Measurements from ENCODE around the gene ARSI.

The ARSI gene

GRCh38 chr5:150303070-150303615, 438 bp upstream of the ARSI start:
- no peak for TF ChIP-seq ZNF8 (CRISPR knock-in tag; IDR thresholded peaks at IDR 0.05)
- no peak for TF ChIP-seq TOX (CRISPR knock-in tag; IDR thresholded peaks at IDR 0.05; ENCODE audit: borderline replicate concordance)
- TF ChIP-seq, protein P1, sequence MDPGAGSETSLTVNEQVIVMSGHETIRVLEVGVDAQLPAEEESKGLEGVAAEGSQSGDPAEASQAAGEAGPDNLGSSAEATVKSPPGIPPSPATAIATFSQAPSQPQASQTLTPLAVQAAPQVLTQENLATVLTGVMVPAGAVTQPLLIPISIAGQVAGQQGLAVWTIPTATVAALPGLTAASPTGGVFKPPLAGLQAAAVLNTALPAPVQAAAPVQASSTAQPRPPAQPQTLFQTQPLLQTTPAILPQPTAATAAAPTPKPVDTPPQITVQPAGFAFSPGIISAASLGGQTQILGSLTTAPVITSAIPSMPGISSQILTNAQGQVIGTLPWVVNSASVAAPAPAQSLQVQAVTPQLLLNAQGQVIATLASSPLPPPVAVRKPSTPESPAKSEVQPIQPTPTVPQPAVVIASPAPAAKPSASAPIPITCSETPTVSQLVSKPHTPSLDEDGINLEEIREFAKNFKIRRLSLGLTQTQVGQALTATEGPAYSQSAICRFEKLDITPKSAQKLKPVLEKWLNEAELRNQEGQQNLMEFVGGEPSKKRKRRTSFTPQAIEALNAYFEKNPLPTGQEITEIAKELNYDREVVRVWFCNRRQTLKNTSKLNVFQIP (CRISPR knock-in tag; IDR thresholded peaks at IDR 0.05; ENCODE audit: borderline replicate concordance, low read depth) = no peak
- no peak for TF ChIP-seq CSRNP3 (CRISPR knock-in tag; IDR thresholded peaks at IDR 0.05)
- TF ChIP-seq, protein P2, sequence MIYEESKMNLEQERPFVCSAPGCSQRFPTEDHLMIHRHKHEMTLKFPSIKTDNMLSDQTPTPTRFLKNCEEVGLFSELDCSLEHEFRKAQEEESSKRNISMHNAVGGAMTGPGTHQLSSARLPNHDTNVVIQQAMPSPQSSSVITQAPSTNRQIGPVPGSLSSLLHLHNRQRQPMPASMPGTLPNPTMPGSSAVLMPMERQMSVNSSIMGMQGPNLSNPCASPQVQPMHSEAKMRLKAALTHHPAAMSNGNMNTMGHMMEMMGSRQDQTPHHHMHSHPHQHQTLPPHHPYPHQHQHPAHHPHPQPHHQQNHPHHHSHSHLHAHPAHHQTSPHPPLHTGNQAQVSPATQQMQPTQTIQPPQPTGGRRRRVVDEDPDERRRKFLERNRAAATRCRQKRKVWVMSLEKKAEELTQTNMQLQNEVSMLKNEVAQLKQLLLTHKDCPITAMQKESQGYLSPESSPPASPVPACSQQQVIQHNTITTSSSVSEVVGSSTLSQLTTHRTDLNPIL (CRISPR knock-in tag; IDR thresholded peaks at IDR 0.05; ENCODE audit: low read depth) = no peak
- peak; percentile 11; the same call in 1 of the 2 replicates for TF ChIP-seq CSDC2 (CRISPR knock-in tag; IDR thresholded peaks at IDR 0.05)
- ATAC-seq = no peak

- ATAC-seq = no peak
- TF ChIP-seq CSDC2 (CRISPR knock-in tag; IDR thresholded peaks at IDR 0.05) (no peak), SNAI2 (CRISPR knock-in tag; IDR thresholded peaks at IDR 0.05) (no peak), ZNF8 (CRISPR knock-in tag; IDR thresholded peaks at IDR 0.05) (no peak), GLIS3 (CRISPR knock-in tag; IDR thresholded peaks at IDR 0.05) (no peak), CSRNP3 (CRISPR knock-in tag; IDR thresholded peaks at IDR 0.05) (no peak), ZFP30 (CRISPR knock-in tag; IDR thresholded peaks at IDR 0.05) (no peak), BACH2 (CRISPR knock-in tag; IDR thresholded peaks at IDR 0.05; ENCODE audit: borderline replicate concordance) (no peak), RARB (CRISPR knock-in tag; IDR thresholded peaks at IDR 0.05) (no peak), ZNF70 (CRISPR knock-in tag; IDR thresholded peaks at IDR 0.05) (no peak), ISL1 (CRISPR knock-in tag; IDR thresholded peaks at IDR 0.05) (no peak), TCF4 (CRISPR knock-in tag; IDR thresholded peaks at IDR 0.05; ENCODE audit: borderline replicate concordance) (no peak), TOX (CRISPR knock-in tag; IDR thresholded peaks at IDR 0.05; ENCODE audit: borderline replicate concordance) (no peak), ARNTL (CRISPR knock-in tag; IDR thresholded peaks at IDR 0.05; ENCODE audit: borderline replicate concordance, low read depth) (no peak), ESRRG (CRISPR knock-in tag; IDR thresholded peaks at IDR 0.05) (no peak), ZC3H10 (CRISPR knock-in tag; IDR thresholded peaks at IDR 0.05) (no peak), ZFP3 (CRISPR knock-in tag; IDR thresholded peaks at IDR 0.05) (no peak)
- TF ChIP-seq, protein P3, sequence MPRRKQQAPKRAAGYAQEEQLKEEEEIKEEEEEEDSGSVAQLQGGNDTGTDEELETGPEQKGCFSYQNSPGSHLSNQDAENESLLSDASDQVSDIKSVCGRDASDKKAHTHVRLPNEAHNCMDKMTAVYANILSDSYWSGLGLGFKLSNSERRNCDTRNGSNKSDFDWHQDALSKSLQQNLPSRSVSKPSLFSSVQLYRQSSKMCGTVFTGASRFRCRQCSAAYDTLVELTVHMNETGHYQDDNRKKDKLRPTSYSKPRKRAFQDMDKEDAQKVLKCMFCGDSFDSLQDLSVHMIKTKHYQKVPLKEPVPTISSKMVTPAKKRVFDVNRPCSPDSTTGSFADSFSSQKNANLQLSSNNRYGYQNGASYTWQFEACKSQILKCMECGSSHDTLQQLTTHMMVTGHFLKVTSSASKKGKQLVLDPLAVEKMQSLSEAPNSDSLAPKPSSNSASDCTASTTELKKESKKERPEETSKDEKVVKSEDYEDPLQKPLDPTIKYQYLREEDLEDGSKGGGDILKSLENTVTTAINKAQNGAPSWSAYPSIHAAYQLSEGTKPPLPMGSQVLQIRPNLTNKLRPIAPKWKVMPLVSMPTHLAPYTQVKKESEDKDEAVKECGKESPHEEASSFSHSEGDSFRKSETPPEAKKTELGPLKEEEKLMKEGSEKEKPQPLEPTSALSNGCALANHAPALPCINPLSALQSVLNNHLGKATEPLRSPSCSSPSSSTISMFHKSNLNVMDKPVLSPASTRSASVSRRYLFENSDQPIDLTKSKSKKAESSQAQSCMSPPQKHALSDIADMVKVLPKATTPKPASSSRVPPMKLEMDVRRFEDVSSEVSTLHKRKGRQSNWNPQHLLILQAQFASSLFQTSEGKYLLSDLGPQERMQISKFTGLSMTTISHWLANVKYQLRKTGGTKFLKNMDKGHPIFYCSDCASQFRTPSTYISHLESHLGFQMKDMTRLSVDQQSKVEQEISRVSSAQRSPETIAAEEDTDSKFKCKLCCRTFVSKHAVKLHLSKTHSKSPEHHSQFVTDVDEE (CRISPR knock-in tag; IDR thresholded peaks at IDR 0.05) = no peak
- TF ChIP-seq, protein P4, sequence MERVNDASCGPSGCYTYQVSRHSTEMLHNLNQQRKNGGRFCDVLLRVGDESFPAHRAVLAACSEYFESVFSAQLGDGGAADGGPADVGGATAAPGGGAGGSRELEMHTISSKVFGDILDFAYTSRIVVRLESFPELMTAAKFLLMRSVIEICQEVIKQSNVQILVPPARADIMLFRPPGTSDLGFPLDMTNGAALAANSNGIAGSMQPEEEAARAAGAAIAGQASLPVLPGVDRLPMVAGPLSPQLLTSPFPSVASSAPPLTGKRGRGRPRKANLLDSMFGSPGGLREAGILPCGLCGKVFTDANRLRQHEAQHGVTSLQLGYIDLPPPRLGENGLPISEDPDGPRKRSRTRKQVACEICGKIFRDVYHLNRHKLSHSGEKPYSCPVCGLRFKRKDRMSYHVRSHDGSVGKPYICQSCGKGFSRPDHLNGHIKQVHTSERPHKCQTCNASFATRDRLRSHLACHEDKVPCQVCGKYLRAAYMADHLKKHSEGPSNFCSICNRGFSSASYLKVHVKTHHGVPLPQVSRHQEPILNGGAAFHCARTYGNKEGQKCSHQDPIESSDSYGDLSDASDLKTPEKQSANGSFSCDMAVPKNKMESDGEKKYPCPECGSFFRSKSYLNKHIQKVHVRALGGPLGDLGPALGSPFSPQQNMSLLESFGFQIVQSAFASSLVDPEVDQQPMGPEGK (CRISPR knock-in tag; IDR thresholded peaks at IDR 0.05; ENCODE audit: borderline replicate concordance) = no peak
- TF ChIP-seq, protein P2 (CRISPR knock-in tag; IDR thresholded peaks at IDR 0.05; ENCODE audit: low read depth) = no peak
Measured at GRCh38 chr5:150301901-150302300, 804 bp downstream of the ARSI start.
